Large intestine (tissue), 3 donors: ENCODE measurements around the gene YWHAB. TPM values are rescaled to one million over a fixed set of nuclear protein-coding genes. Genes with fewer than 3 reads are reported as not detected.
"Not testable (repeated sequence)": the region's sequence is repeated elsewhere in the genome, so short reads cannot be mapped to it uniquely, and the experiment has no call there.

Experiments
- DNase-seq, 2 donors: peaks; one replicate each; pipeline versions ENCODE4 v3.0.0 to v3.0.0-alpha.2; 2013
- H3K27ac ChIP-seq: one replicate; pipeline ENCODE4 v1.5.1; 2013; ENCODE audit warnings: low read length
- H3K27me3 ChIP-seq: 2 replicates; pipeline ENCODE4 v1.6.1; 2013; ENCODE audit warnings: low read length; ENCODE audit not compliant: control insufficient read depth, insufficient read depth
- H3K36me3 ChIP-seq: 2 replicates; pipeline ENCODE4 v1.6.1; 2013; ENCODE audit warnings: low read length; ENCODE audit not compliant: control insufficient read depth, insufficient read depth
- H3K4me1 ChIP-seq: one replicate; pipeline ENCODE4 v1.6.1; 2013; ENCODE audit warnings: low read length; ENCODE audit not compliant: control insufficient read depth, insufficient read depth
- H3K4me3 ChIP-seq: one replicate; pipeline ENCODE4 v1.5.1; 2013; ENCODE audit warnings: low read length
- H3K9me3 ChIP-seq: one replicate; pipeline ENCODE4 v1.6.1; 2013; ENCODE audit warnings: mild to moderate bottlenecking, low read depth, low read length, moderate library complexity; ENCODE audit not compliant: control insufficient read depth
- WGBS: methylation state at CpG from one replicate; pipeline ENCODE4 v1.1.5; 2013; ENCODE audit warnings: low lambda C conversion rate; ENCODE audit not compliant: insufficient coverage; 5-methylcytosine and 5-hydroxymethylcytosine counted together
- polyA plus RNA-seq: library from polyadenylated mRNA; unstranded; fragments of 120-200 nt; gene quantifications from one replicate; pipeline ENCODE4 v1.2.1, GENCODE V29; 2013

YWHAB gene
- polyA plus RNA-seq, 1 donor = 152 TPM

- WGBS = 100% methylated on average over 1 of the region's 4 CpGs
- not testable (repeated sequence) for H3K36me3 ChIP-seq, H3K27me3 ChIP-seq, H3K4me3 ChIP-seq, H3K9me3 ChIP-seq
- H3K4me1 ChIP-seq = peaks cover 38% of the 10 kb centered on the region
- H3K27ac ChIP-seq = peak overlapping the region; percentile 83
- peak; percentile 58 to 74 for DNase-seq
These were observed 22.0 kb upstream of the YWHAB start for GRCh38 chr20:44863365-44864084.

GRCh38 chr20:44864493-44864892 is 21.0 kb upstream of the YWHAB start:
- no CpG with 5 or more reads among the region's 3 CpGs for WGBS
- H3K9me3 ChIP-seq, DNase-seq, H3K36me3 ChIP-seq, H3K27ac ChIP-seq, H3K27me3 ChIP-seq, H3K4me3 ChIP-seq: not testable (repeated sequence)
- peaks cover 32% of the 10 kb centered on the region for H3K4me1 ChIP-seq

- Histone ChIP-seq H3K27ac (no peak overlapping the region), H3K27me3 (no peaks in the 10 kb centered on the region), H3K4me1 (peaks cover 25% of the 10 kb centered on the region), H3K9me3 (no peaks in the 10 kb centered on the region), H3K36me3 (no peaks in the 10 kb centered on the region), H3K4me3 (no peak overlapping the region)
- 86% methylated on average over 2 of the region's 8 CpGs for WGBS
- no peak for DNase-seq
These were observed 18.7 kb upstream of the YWHAB start for GRCh38 chr20:44866703-44867335.

- WGBS = no CpG with 5 or more reads among the region's 5 CpGs
- Histone ChIP-seq H3K36me3 (no peaks in the 10 kb centered on the region), H3K27me3 (no peaks in the 10 kb centered on the region), H3K4me3 (no peak overlapping the region), H3K27ac (no peak overlapping the region), H3K4me1 (peaks cover 3% of the 10 kb centered on the region), H3K9me3 (no peaks in the 10 kb centered on the region)
- DNase-seq = no peak
These were observed 16.0 kb upstream of the YWHAB start for GRCh38 chr20:44869471-44869870.

GRCh38 chr20:44882360-44882759 is 3.1 kb upstream of the YWHAB start:
- H3K27ac ChIP-seq, H3K36me3 ChIP-seq, H3K4me1 ChIP-seq, H3K27me3 ChIP-seq, DNase-seq, H3K4me3 ChIP-seq, H3K9me3 ChIP-seq: not testable (repeated sequence)
- 100% methylated on average over 1 of the region's 4 CpGs for WGBS

GRCh38 chr20:44883214-44883902 is 2.1 kb upstream of the YWHAB start:
- 80% methylated on average over 2 of the region's 7 CpGs for WGBS
- Histone ChIP-seq H3K27me3 (no peaks in the 10 kb centered on the region), H3K4me3 (no peak overlapping the region), H3K27ac (no peak overlapping the region), H3K36me3 (no peaks in the 10 kb centered on the region), H3K4me1 (peaks cover 7% of the 10 kb centered on the region), H3K9me3 (no peaks in the 10 kb centered on the region)
- no peak for DNase-seq

- H3K27me3 ChIP-seq = no peaks in the 10 kb centered on the region
- peak overlapping the region; percentile 90 for H3K4me3 ChIP-seq
- WGBS = 0% methylated on average over 1 of the region's 14 CpGs
- no peaks in the 10 kb centered on the region for H3K9me3 ChIP-seq
- H3K27ac ChIP-seq = peak overlapping the region; percentile 64
- peaks cover 7% of the 10 kb centered on the region for H3K4me1 ChIP-seq
- no peak for DNase-seq
- H3K36me3 ChIP-seq = no peaks in the 10 kb centered on the region
These were observed 556 bp upstream of the YWHAB start for GRCh38 chr20:44884907-44885391.

GRCh38 chr20:44886266-44886651 is 754 bp downstream of the YWHAB start:
- H3K4me1 ChIP-seq = peaks cover 7% of the 10 kb centered on the region
- peak overlapping the region; percentile 92 for H3K27ac ChIP-seq
- no CpG with 5 or more reads among the region's 8 CpGs for WGBS
- H3K4me3 ChIP-seq = peak overlapping the region; percentile 90
- no peak for DNase-seq
- no peaks in the 10 kb centered on the region for H3K27me3 ChIP-seq
- no peaks in the 10 kb centered on the region for H3K9me3 ChIP-seq
- H3K36me3 ChIP-seq = no peaks in the 10 kb centered on the region

- peaks cover 7% of the 10 kb centered on the region for H3K4me1 ChIP-seq
- 17% methylated on average over 1 of the region's 2 CpGs for WGBS
- H3K36me3 ChIP-seq = no peaks in the 10 kb centered on the region
- peak overlapping the region; percentile 90 for H3K4me3 ChIP-seq
- DNase-seq = no peak
- no peaks in the 10 kb centered on the region for H3K27me3 ChIP-seq
- no peak overlapping the region for H3K27ac ChIP-seq
- H3K9me3 ChIP-seq = no peaks in the 10 kb centered on the region
These were observed 1.3 kb downstream of the YWHAB start for GRCh38 chr20:44886828-44887227.

- Histone ChIP-seq H3K4me1 (peaks cover 7% of the 10 kb centered on the region), H3K9me3 (no peaks in the 10 kb centered on the region), H3K27ac (no peak overlapping the region), H3K4me3 (peak overlapping the region; percentile 90), H3K36me3 (no peaks in the 10 kb centered on the region), H3K27me3 (no peaks in the 10 kb centered on the region)
- DNase-seq = no peak
- no CpG with 5 or more reads among the region's 4 CpGs for WGBS
These were observed 2.0 kb downstream of the YWHAB start for GRCh38 chr20:44887466-44887865.
